GM18519 (cell line): ENCODE data around the gene REG1B.

Source experiments
- ATAC-seq: cut with Tn5 transposase; IDR thresholded peaks from one replicate; pipeline ENCODE4 v1.9.1; 2021; ENCODE audit warnings: mild to moderate bottlenecking, moderate library complexity; ENCODE audit not compliant: unreplicated experiment, low FRiP score

REG1B gene, protein sequence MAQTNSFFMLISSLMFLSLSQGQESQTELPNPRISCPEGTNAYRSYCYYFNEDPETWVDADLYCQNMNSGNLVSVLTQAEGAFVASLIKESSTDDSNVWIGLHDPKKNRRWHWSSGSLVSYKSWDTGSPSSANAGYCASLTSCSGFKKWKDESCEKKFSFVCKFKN

DNA sequence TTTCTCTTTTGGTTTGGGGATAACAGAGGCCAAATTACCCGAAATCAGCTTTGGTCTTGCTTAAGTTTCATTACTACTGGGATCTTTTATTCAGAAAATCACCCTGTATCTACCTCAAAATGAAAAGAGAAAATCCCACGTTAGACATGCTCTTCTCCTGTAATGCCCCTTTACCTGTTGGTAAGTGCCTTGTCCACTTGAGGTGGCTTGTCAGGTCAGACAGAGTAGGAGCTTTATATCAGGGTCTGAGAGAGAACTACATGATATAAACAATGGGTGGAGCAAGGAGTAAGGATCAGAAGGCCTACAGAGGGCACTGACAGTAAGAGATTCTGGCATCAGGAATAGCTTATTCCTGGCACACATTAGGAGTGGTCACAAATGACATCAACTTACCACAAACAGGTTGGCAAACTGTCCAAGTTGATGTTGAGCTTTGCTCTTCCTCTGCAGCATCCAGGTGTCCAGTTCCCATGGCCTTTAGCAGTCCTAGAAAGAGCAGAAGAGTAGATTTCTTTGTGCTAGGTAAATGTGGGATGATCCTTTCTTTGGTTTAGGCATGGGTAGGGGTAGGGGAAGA lies at the start of gene REG1B:
Gene REG1B, minus strand, starts transcription at position 209 of the 580 bp plus-strand sequence. CDS start 381 bp downstream, outside the sequence.
- ATAC-seq, result no peak

DNA sequence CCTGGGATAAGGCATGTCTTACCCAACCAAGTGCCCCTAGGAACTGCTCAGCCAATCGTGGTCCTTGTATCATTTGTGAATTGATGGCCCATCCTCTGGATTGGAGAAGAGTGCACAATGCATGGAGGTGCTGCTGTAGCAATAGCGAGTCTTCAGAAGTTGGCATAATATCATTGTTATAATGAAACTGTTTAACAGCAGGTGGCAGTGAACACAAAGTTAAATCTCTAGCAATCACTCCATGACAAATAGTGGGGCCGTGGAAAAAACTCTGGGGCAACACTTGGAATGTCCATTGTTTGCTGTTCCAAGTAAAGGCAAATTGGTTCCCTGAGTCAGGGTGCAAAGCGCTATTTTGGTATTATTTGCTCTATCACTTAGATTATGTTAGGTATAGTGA lies 43.9 kb upstream of the REG1B start:
- ATAC-seq, result no peak

DNA sequence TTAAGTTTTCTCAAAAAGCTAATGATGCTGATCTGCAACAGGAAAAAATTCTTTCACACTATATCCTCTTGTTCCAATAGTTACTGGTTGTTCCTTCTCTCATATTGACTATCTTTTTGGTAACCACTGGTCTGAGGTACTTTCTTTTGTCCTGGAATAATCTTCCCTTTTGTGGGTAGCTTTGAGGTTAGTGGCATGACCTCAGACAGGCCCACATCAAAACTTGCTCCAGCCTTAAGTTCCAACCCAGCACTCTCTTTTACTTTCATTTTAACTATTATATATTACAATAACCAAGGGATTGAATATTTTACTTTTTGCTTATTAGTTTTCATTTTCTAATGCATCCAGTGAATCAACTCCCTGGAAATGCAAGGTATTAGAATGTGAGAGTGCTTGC lies 42.0 kb upstream of the REG1B start:
- no peak for ATAC-seq

DNA sequence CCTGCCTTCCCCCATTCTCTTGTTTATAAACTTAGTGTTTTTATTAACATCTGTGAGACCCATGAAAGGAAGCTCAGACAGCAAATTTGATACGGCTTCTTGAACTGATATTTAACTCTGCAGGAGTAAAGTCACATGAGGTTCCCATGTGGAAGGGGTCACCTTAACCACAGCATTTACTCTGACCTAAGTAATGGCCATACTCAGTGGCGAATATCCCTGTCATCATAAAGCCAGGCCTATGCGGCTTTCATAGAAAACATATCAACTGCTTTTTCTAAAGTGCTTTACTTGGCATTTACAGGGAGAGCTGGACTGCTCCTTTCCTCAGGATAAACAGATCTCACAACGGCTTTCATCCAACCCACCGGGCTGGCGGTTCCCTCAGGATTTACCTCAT lies 41.5 kb upstream of the REG1B start:
- ATAC-seq, result no peak

DNA sequence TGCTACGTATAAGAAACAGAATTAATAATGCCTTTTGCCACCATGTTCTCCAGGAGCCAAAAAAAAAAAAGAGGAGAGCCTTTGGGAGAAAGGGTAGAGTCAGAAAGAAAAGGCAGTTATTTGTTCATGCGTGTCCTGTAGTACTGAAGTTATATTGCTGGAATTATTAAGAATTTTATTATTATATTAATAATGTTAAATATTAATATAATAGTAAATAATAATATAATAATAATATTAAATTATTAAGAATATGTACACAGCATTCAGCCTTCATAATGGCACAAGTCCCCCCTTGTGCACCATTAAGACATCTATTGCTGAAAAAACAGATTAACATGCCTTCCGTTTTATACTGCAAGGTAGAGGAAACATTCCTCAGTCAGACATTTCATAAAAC lies 40.6 kb upstream of the REG1B start:
- ATAC-seq, result no peak

DNA sequence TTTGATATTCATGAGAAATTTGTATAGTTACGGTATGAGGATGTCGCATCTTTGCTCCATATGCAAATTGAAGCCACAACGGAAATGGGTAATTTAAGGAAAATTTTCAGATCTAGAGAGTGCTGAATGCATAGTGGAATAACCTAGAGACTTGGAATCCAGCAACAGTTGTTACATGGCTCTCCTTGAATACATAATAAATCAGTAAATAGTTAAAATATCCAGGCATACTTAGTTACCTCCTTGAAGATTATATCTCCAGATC lies 37.9 kb upstream of the REG1B start:
- ATAC-seq, result no peak

DNA sequence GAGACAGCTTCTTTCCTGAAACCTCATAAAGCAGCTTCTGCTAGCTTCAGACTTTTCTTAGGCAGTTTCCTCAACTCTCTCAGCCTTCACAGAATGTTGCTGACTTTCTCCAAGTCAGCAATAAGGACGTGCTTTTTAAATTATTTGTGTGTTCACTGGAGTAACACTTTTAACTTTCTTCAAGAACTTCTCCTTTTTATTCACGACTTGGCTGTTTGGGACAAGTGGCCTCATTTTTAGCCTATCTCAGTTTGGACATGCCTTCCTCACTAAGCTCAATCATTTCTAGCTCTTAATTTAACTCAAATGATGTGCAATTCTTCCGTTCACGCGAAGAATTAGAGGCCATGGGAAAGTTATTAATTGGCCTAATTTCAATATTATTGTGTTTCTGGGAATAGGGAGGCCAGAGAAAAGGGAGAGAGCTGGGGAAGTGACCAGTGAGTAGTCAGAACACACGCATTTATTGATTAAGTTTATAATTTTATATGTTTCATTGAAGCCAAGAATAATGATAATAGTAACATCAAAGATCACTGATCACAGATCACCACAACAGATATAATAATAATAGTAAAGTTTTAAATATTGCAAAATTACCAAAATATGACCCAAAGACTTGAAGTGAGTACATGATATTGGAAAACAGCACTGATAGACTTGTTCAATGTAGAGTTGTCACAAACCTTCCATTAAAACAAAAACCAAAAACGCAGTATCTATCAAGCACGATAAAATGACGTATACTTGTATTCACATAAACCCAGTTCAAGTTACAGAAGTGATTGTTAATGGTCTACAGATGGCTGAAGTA lies 37.3 kb upstream of the REG1B start:
- no peak for ATAC-seq

DNA sequence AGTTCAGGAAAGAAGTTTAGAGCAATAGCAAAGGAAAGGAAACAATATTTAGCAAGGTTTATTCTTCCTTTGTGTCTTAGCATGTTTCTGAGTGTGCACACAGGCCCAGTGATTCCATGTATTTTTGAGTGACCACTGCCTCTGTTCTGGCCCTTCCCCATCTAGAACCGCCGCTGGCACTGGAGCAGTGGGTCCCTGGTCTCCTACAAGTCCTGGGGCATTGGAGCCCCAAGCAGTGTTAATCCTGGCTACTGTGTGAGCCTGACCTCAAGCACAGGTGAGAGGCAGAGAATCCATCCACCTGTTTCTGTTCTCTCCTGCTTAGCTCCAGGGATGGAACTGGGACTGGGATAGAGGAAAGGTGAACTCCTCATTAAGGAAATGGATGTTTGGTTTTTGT lies 34.9 kb upstream of the REG1B start:
- no peak for ATAC-seq

DNA sequence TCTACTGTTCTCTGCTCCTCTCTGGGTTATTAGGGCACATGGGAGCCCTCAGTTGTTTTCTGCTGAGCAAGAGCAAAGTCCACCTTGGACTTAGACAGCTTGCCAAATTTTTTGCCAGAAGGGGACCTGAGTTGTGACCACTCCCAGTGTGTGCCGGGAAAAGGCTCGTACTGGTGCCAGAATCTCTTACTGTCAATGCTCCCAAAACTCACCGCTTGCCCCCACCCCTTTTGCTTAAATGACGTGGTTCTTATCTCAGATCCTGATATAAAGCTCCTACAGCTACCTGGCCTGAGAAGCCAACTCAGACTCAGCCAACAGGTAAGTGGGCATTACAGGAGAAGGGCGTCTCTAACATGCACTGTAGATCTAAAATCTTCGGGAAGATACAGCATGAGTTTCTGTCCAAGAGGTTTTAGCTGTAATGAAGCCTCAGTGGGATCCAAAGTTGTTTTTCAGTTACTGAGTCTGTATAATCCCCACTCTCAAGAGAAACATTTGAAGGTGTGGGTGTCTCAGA lies 32.5 kb upstream of the REG1B start, which contains the start of gene REG1A:
Gene REG1A, plus strand, starts transcription at position 295 of the 520 bp plus-strand sequence. CDS start 374 bp downstream, outside the sequence.
- no peak for ATAC-seq

DNA sequence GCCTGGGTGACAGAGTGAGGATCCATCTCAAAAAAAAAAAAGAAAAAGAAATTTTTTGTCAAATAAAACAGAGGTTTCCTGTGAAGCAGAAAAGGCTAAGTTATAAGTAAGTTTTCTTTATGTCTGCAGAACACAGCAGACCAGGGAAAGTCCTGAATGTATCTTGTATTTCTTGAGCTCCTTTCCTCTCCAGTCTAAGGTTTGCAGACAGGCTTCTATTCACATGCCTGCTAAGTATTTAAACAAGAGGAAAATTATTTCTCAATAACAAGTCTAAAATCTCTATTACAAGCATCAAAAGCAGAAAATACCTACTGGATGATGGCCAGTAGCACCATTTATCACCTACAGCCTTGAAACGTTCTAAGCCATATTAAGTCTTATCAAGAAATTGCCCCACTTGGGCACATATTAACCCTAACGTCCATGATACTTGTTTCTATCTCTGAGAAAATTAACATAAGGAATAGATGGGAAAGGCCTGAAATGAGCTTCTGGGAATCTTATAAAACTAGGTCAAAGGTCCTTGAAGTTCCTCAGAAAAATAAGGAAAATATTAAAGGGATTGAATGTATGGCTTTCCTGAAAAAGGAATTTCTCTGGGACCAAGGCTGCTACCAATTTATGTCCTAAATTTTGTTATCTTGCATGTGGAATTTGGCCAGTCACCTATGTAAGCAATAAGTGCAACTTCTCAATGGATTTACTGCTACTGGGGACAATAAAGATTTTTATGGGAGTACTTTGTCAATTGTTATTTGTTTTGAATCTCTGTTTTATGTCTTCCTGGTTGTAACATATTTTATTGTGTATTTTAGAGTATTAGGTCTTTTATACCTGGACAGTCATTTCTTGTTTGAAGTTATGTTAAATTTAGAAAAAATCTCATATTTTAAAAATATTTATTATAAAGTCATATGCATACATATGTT lies 29.5 kb upstream of the REG1B start:
- ATAC-seq, result no peak

DNA sequence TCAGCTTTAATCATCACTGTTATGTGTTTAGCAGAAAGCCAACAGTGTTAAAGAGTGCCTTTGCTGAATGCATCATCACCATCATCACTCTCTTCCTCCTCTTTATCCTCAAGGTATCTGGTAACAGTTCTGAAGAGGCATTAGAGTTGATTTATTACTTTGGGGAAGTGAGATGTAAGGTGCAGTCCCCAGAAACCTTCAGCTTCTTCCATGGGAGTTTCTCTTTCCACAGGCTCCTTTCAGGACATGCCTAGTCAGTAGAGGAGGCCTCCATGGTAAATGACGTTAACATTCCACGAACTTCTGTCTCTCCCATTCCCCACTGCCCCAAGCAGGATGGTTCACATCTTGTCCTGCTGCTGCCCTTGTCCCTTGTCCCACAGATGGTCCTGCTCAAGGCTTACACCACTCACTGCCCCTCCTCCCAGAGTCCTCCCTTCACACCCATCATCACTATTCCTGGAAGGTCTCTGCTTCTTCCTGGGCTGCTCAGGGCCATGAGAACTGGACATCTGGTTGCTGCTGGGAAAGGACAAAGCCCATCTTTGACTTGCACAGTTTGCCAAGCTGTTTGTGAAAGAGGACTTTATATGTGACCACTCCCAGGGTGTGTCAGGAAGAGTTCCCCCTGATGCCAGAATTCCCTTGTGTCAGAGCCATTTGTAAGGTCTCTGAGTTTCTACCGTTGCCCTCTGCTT lies 27.2 kb upstream of the REG1B start:
- ATAC-seq, result no peak

DNA sequence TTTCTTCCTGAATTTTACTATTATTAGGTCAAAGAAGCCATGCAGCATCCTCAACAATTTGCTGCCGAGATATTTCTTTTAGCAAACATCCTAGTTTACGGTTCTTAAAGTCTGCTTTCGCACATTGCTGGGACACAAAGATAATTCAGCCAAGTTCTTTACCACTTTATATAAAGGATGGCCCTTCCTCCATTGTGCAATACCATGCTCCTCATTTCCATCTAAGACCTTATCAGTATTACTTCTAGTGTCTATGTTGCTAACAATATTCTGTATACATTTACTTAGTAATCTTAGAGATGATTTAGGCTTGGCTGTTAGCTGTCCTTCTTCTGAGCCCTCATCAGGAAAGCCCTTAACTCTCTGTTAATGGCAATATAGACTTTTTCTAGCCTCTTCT lies 24.5 kb upstream of the REG1B start:
- no peak for ATAC-seq

DNA sequence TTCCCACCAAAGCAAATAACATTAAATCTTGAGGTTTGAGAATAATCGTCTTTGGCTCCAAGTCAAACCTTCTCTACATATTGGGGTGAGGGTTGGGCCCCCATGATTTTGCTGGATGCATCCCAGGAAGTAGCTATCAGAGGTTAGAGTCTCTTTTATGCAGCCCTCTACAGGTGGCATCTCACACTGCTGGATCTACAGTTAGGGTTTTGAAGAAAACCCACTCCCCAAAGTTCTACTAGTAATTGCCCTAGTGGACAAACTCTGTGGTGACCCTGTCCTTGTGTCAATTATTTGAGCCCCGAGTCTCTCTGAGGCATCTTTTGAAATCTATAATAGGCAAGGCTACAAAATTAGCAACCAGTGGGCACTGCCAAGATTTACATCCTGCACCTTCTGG lies 17.5 kb upstream of the REG1B start:
- ATAC-seq, result no peak

DNA sequence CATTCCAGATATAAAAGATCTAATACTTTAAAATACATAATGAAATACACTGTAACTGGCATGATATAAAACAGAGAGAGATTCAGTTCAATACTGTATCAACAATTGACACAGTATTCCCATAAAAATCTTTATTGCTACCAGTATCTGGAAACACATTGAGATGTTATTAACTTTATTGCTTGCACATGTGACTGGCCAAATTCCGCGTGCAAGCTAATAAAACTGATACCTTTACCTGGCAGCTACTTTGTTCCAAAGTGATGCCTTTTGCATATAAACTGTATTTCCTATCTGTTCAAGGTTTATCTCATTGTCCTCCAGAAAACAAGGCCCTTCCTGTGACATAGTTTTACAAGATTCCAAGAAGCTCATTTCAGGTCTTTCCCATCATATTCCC lies 15.4 kb upstream of the REG1B start:
- no peak for ATAC-seq

DNA sequence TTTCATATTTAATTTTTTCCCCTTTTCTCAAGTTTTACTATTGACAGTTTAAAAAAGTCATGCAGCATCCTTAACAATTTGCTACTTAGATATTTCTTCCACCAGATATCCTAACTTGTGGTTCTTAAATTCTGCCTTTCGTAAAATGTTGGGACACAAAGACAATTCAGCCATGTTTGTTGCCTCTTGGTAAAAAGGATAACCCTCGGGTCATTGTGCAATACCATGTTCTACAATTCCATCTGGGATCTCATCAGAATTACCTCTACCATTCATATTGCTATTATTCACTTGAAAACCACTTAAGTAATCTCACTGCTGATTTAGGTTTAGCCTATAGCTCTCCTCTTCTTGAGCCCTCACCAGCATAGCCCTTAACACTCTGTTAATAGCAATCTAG lies 13.2 kb upstream of the REG1B start:
- ATAC-seq, result no peak

DNA sequence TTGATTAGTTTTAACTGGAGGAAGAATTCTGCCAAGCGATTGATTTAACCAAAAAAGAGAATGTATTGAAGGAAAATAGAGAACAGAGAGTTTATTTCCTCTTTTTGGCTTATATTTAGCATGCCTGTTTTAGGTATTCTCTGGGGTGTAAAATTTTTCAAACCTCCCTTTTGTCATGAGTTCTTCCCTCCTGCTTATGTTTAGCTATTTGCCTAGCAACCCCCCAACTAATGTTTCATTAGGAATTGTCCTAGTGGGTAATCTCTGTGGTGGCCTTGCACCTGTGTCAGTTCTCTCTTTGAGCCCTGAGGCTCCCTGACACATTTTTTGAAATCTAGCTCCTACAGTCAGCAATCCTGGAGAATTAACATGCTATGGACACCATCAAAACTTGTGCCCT lies 12.5 kb upstream of the REG1B start:
- no peak for ATAC-seq

DNA sequence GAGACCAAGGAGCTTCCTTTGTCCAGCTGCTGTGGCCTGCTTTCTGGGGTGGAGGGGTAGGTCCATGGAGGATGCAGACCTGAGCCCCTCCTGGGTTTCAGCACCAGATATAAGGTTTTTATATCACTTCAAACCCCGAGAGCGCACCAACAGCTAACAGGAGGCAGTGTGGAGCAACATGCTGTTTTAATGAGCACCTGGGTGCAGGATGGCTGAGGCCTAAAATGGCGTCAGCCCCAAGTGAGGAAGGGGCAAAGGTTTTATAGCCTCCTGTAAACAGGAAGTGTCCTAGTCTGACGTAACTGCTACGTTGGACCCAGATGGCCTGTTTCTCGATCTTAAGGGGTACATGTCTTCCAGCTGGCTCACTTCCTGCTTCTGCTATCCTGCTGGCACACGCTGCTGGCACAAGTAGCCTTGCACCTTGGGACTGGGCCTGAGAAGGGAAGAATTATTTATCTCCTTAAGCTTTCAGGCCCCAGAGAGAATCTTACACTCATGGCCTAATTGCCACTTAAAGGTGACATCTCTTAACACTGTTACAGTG lies 11.4 kb upstream of the REG1B start:
- ATAC-seq, result no peak

DNA sequence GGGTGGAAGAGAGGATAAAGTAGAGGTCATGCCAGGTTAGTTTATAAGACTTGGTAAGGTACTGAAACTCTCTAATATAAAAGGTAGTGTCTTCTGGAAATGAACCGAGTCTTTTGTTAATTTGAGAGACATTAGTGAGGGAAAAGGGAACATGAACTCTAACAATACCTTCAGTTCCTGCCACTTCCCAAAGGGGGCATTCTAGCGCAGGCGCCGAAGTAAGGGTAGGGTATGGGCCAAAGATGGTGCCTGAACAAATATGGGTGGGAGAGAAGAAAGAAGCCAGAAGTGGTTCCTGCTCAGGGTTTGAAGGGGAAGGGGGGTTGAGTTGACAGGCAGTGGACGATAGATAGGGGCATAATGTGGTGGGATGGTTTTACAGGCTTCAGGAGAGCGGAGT lies 10.1 kb upstream of the REG1B start:
- ATAC-seq, result no peak

DNA sequence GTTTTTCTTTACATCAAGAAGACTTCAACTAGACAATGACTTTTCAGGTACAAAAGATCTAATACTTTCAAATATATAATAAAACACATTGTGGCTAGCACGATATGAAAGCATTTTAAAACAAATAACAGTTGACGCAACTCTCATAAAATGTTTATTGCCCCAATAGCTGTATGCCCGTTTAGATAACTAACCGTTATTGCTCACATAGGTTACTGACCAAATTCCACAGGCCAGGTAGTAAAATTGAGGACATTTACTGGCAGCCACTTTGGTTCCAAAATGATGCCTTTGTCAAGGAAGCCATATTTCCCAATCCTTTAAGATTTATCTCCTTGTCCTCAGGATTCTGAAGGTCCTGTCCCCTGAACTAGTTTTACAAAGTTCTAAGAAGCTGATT lies 2.9 kb upstream of the REG1B start:
- no peak for ATAC-seq

DNA sequence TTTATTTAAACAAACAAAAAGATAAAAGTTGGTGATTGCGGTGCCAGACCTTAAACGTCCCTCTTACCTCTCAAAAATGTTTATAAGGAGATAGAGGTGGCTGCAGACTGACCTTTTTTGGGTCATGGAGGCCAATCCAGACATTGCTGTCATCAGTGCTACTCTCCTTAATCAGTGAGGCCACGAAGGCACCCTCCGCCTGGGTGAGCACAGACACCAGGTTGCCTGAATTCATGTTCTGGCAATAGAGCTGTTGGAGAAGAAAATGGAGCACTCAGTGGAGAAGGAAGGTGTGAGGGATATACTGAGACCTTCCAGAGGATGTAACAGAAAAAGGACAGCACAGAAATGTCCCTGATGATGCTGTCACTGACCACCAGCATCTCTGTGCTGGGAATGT lies 1.5 kb downstream of the REG1B start:
- no peak for ATAC-seq
